NB4 (cell line): Measurements from ENCODE around the gene NDC1.

ENCODE experiments used
- CTCF ChIP-seq: IDR thresholded peaks from one replicate; pipeline ENCODE4 v1.5.1; 2012; ENCODE audit warnings: low read depth, low read length
- POLR2A ChIP-seq: IDR thresholded peaks from 2 replicates; pipeline ENCODE4 v1.6.1; 2011; ENCODE audit warnings: mild to moderate bottlenecking; ENCODE audit not compliant: insufficient read length; ENCODE audit errors: extremely low read depth

GRCh38 chr1:53787655-53788054 is 50.4 kb downstream of the NDC1 start:
- TF ChIP-seq POLR2A (no peak), CTCF (no peak)
